GM21367 (cell line): ENCODE data around the gene SH3TC1.
A peak's percentile ranks its signal among the peaks of the same experiment; 100 is the strongest.

Experiments
- ATAC-seq: cut with Tn5 transposase; IDR thresholded peaks from one replicate; pipeline ENCODE4 v1.9.1; 2021; ENCODE audit not compliant: unreplicated experiment

The SH3TC1 gene

DNA sequence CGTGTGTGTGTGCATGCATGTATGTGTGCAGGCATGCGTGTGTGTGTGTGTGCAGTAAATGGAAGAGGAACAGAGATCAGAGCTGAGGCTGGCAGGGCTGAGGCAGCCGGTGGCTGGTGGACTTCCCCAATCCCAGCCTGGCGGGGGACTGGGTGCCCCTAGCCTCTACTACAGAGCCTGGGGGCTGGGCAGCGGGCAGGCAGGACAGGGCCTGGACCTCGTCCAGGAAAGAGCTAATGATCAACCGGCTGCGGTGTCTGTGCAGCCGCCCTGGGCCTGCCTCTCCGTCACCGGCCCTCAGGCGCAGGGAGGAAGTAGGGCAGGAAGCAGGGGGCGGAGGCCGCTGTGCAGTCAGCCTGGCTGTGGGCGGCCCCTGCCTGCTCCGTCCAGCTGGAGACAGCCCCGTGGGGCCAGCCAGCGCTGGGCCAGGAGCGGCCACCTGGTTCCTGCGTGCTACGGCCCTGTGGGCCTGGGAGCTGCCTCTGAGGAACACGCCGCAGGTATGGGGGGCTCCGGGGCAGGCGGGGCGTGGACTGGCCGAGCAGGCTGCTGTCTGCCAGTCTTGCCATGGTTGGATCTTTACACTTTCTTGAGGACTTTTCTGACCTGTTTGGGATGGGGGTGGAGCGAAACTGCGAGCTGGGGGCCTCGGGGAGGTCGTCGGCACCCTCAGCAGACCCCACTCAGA lies at the start of gene SH3TC1:
Gene SH3TC1, plus strand, starts transcription at position 385 of the 688 bp plus-strand sequence. CDS start 5,905 bp downstream, outside the sequence.
- peak; percentile 72 for ATAC-seq

- no peak for ATAC-seq
These were observed 49.4 kb upstream of the SH3TC1 start for GRCh38 chr4:8149664-8150063.

DNA sequence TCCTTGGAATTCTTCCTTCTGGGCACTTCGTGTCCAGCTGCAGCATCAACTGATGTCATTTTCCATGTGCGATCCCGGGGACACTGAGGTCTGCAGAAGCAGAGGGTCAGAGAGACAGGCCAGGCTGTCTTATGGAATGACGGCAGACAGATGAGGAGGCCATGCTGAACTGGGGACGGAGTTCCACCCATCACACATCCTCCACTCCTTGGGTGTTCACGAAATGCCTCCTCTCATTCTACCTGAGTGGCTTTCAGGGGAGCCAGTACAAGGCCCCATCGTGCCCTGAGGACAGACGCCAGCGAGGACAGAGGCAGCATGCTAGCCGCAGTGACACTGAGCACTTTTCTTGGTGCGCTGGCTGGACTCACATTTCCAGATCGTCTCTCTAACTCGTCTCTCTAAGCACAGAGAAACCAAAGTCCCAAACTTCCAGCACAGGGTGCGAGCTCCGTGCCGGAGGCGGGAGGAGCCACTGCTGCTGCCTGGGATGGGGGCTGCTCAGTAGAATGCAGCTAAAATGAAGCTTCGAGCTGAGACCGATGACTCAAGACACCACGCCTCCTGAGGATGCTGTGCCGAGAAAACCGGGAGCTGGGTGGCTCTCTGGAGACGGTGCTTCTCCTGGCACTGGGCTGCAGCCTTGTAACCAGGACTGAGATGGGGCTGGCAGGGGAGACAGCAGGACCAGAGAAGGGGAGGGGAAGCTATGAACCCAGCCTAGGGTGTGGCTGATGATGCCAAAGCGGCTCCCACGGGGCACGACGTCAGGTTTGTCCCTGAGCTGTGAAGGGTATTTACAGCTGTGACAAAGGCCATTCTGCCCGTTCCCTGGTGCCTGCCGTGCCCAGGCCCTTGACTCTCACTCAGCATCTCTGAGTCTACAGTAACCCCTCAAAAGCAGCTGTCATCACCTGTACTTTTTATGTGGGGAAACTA lies 48.7 kb upstream of the SH3TC1 start:
- ATAC-seq, result no peak

- ATAC-seq, result no peak
These were observed 47.9 kb upstream of the SH3TC1 start for GRCh38 chr4:8151165-8151650.

GRCh38 chr4:8152090-8152864 lies 46.8 kb upstream of the SH3TC1 start:
- no peak for ATAC-seq

DNA sequence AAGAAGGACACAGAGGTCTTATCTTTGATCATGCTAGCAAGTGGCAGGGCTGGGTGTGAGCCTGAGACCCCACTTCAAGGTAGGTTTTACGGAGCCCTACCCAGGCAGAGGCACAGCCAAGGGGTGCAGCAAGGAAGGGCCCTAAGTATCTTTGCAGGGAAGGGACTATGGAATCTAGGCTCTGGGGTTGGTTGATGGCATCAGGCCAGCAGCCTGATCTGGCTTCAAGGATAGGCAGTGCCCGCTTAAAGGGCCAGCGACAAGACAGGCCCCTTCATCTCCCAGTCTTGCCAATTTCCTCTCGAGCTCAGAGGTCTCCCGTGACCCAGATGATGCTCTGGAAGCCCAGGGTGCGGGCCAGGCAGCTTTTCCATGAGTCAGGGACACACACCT lies 46.2 kb upstream of the SH3TC1 start:
- no peak for ATAC-seq

- no peak for ATAC-seq
These were observed 45.6 kb upstream of the SH3TC1 start for GRCh38 chr4:8153441-8153840.

DNA sequence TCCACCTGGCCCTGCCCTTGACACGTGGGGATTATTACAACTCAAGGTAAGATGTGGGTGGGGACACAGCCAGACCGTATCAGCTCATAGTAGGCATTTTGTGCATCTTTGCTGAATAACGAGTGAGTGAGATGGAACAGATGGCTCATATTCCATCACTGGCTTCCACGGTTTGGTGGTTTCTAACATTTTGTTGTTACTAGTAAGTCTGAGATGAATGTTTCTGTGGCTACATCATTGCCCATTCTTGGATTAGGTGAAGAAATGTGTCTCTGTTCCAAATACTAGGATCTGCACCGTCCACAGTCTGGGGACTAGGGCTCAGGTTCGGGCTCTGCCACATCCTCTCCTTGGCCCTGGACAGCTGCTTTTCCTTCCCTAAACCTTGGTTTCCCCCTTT lies 44.0 kb upstream of the SH3TC1 start:
- ATAC-seq, result no peak

DNA sequence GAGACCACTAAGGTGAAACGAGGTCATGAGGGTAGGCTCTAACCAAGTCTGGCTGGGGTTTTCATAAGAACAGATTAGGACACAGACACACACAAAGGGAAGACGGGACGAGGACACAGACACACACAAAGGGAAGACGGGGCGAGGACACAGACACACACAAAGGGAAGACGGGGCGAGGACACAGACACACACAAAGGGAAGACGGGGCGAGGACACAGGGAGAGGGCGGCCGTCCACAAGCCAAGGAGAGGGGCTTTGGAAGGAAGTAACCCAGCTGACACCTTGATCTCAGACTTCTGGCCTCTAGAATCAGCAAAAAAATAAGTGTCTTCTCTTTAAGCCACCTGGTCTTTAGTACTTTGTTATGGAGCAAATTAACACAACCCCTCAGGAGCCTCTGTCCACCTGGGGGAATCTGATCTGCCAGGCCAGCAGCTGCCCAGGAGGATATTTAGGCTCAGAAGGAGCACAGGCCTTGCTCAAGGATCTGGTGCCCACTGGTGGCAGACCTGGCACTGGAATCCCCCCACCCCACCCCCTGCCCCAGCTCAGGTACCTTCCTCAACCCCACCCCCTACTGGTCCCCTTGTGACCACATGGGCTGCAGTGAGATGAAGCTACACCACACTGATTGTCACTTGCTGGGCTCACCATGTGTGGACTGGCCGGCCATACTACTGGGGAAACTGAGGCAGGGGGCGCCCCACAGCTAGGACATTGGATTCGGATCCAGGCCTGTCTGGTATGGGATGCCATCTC lies 43.2 kb upstream of the SH3TC1 start:
- no peak for ATAC-seq

DNA sequence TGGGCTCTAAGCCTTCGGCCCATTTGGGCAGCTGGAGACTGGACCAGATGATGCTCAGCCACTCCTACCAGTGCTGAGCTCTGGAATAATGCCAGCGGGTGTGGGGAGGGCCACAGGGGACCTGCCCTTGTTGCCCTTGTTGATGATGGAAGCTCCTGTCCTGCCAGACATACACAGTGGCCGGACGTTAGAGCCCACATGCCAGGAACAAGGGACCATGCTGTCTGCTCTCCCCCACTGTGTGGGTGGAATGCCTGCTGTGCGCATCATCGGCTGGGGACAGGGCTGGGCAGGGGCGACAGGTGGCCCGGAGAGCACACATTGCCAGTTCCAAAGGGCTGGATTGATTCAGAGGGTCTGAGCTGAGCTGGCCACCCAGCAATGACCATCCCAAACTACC lies 42.5 kb upstream of the SH3TC1 start:
- no peak for ATAC-seq

- ATAC-seq, result no peak
These were observed 41.6 kb upstream of the SH3TC1 start for GRCh38 chr4:8157496-8157895.

- peak; percentile 3 for ATAC-seq
These were observed 41.0 kb upstream of the SH3TC1 start for GRCh38 chr4:8157944-8158709.

- peak; percentile 95 for ATAC-seq
These were observed 40.2 kb upstream of the SH3TC1 start, which contains the start of gene ABLIM2 for GRCh38 chr4:8158710-8159536. Gene ABLIM2 (minus strand): TSS chr4:8158813. CDS start chr4:8158689, 124 bp downstream.

- ATAC-seq, result no peak
These were observed 39.4 kb upstream of the SH3TC1 start for GRCh38 chr4:8159537-8160232.

DNA sequence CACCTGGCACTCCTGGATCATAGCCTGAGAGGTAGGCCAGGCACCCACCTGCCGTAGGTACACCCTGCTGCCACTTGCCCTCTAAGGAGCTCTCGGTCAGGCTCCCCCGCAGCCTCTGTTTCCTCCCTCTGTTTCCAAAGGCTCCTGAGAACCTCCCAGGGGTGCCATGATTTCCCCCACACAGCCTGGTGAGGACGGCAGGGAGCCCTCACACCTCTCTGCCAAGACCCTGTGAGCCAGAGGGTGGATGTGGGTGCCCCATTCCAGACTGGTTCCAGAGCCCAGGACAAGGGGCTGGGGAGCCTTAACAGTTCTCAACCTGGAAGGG lies 38.9 kb upstream of the SH3TC1 start:
- no peak for ATAC-seq

DNA sequence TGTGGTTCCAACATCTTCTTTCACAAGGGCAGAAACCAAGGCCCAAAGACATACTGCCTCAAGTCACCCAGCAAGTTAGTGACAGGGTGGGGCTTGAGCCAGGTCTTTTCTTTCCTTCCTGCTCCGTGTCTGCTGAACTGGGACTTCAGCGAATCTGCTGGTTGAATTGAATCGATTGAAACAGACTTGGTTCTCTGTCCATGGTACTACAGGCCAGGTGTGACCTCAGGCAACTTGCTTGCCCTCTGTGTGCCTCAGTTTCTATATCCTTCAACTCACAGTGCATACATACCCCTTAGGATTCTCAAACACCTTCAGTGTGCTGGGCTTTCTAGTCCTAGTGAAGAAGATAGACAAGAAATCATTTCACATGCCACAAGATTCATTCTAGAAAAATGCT lies 38.5 kb upstream of the SH3TC1 start:
- no peak for ATAC-seq

DNA sequence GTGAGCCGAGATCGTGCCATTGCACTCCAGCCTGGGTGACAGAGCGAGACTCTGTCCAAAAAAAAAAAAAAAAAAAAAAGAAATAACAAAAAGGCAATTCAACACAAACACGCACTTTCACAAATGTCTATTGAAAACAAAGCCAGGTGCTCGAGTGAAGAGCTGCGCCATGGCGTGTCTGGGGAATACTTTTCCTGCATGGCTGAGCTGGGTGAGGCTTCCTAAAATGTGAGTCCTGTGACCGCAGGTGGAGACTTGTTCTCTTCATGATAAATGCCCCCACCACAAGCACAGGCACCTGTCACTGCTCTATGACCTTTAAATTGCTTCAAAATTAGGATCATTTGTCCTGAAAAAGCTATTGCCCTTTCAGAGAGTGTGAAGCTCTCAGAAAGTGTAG lies 36.5 kb upstream of the SH3TC1 start:
- no peak for ATAC-seq

DNA sequence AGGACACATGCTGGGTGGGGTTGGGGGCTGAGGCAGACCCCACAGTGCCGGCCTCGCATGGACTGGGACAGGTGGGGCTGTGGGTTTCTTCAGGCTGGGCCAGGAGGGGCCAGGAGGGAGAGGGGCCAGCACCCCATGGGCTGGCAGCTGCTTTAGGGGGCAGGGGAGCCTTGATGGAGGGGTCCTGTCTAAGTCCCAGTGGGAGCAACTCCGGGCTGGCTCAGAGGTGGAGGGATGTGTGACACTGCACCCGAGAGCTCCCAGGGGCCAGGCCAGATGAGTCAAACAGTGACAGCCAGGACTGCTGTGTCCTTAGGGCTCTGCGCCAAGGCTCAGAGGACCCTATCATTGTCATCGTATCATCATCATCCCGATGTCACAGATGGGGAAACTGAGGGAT lies 36.1 kb upstream of the SH3TC1 start:
- ATAC-seq, result no peak
